GM19023 (cell line): ENCODE results near the gene PRKAR2A.
"Not testable (repeated sequence)": the region's sequence is repeated elsewhere in the genome, so short reads cannot be mapped to it uniquely, and the experiment has no call there.

Experiments used
- ATAC-seq: cut with Tn5 transposase; IDR thresholded peaks from one replicate; pipeline ENCODE4 v1.9.1; 2021; ENCODE audit warnings: mild to moderate bottlenecking, moderate library complexity; ENCODE audit not compliant: unreplicated experiment

Gene PRKAR2A

GRCh38 chr3:48734541-48734940 is 113.1 kb downstream of the PRKAR2A start:
- not testable (repeated sequence) for ATAC-seq

GRCh38 chr3:48733752-48734518 is 113.7 kb downstream of the PRKAR2A start:
- not testable (repeated sequence) for ATAC-seq

GRCh38 chr3:48727511-48727910 is 120.2 kb downstream of the PRKAR2A start:
- ATAC-seq, result no peak

- ATAC-seq, result not testable (repeated sequence)
Measured at GRCh38 chr3:48725185-48725855, 122.4 kb downstream of the PRKAR2A start.

- ATAC-seq, result no peak
Measured at GRCh38 chr3:48723725-48724124, 123.9 kb downstream of the PRKAR2A start.

GRCh38 chr3:48723293-48723692 is 124.4 kb downstream of the PRKAR2A start:
- ATAC-seq, result not testable (repeated sequence)

- ATAC-seq, result peak; percentile 98
Measured at GRCh38 chr3:48716982-48717746, 130.5 kb downstream of the PRKAR2A start, which contains the start of gene IP6K2. Gene IP6K2 (minus strand): TSS chr3:48717221. CDS start chr3:48695291, 21,930 bp downstream.

- no peak for ATAC-seq
Measured at GRCh38 chr3:48716508-48716981, 131.1 kb downstream of the PRKAR2A start.

- no peak for ATAC-seq
Measured at GRCh38 chr3:48715174-48715800, 132.4 kb downstream of the PRKAR2A start.

GRCh38 chr3:48711727-48712126 is 135.9 kb downstream of the PRKAR2A start:
- ATAC-seq, result no peak

- ATAC-seq, result no peak
Measured at GRCh38 chr3:48709051-48709461, 138.6 kb downstream of the PRKAR2A start.

GRCh38 chr3:48708481-48708889 is 139.2 kb downstream of the PRKAR2A start:
- no peak for ATAC-seq

- ATAC-seq, result no peak
Measured at GRCh38 chr3:48707157-48707556, 140.5 kb downstream of the PRKAR2A start.

- no peak for ATAC-seq
Measured at GRCh38 chr3:48702320-48702920, 145.3 kb downstream of the PRKAR2A start.

GRCh38 chr3:48700731-48701405 is 146.8 kb downstream of the PRKAR2A start:
- ATAC-seq, result no peak

- no peak for ATAC-seq
Measured at GRCh38 chr3:48698891-48699290, 148.8 kb downstream of the PRKAR2A start.

GRCh38 chr3:48697952-48698351 is 149.7 kb downstream of the PRKAR2A start:
- ATAC-seq, result no peak

GRCh38 chr3:48696601-48697000 is 151.1 kb downstream of the PRKAR2A start:
- no peak for ATAC-seq
